IPS DF 4.7 (cell line): ENCODE results near the gene NEAT1.

Experiments
- DNase-seq: peaks from one replicate; pipeline ENCODE4 v3.0.0-alpha.2; 2013; ENCODE audit warnings: low spot score; ENCODE audit errors: extremely low read depth

The NEAT1 gene

GRCh38 chr11:65422633-65423515, at the start of gene NEAT1:
Gene NEAT1 (plus strand): TSS chr11:65422798.
- no peak for DNase-seq

- DNase-seq = no peak
These were observed 48.6 kb upstream of the NEAT1 start for GRCh38 chr11:65373839-65374580.

GRCh38 chr11:65375012-65375411, 47.6 kb upstream of the NEAT1 start:
- no peak for DNase-seq

- DNase-seq = no peak
These were observed 46.4 kb upstream of the NEAT1 start for GRCh38 chr11:65376138-65376713.

GRCh38 chr11:65377036-65377435, 45.6 kb upstream of the NEAT1 start:
- DNase-seq = no peak

- no peak for DNase-seq
These were observed 44.8 kb upstream of the NEAT1 start for GRCh38 chr11:65377777-65378176.

GRCh38 chr11:65378208-65378927, 44.2 kb upstream of the NEAT1 start:
- DNase-seq = no peak

- DNase-seq = no peak
These were observed 43.5 kb upstream of the NEAT1 start for GRCh38 chr11:65378928-65379638.

- no peak for DNase-seq
These were observed 42.7 kb upstream of the NEAT1 start for GRCh38 chr11:65379698-65380459.

- DNase-seq = no peak
These were observed 42.0 kb upstream of the NEAT1 start for GRCh38 chr11:65380460-65381119.

GRCh38 chr11:65381716-65382032, 40.9 kb upstream of the NEAT1 start:
- DNase-seq = no peak

- DNase-seq = no peak
These were observed 40.4 kb upstream of the NEAT1 start, which contains the start of gene SLC25A45 for GRCh38 chr11:65382033-65382803. Gene SLC25A45 (minus strand): TSS chr11:65382646. CDS start chr11:65381951, 695 bp downstream.

GRCh38 chr11:65382804-65383368, 39.7 kb upstream of the NEAT1 start:
- no peak for DNase-seq

- no peak for DNase-seq
These were observed 38.8 kb upstream of the NEAT1 start for GRCh38 chr11:65383778-65384177.

- DNase-seq = no peak
These were observed 38.2 kb upstream of the NEAT1 start for GRCh38 chr11:65384301-65384889.

GRCh38 chr11:65386307-65387140, 36.1 kb upstream of the NEAT1 start, which contains the start of gene FRMD8:
Gene FRMD8 (plus strand): TSS chr11:65386637. CDS start chr11:65387037, 400 bp downstream.
- no peak for DNase-seq

GRCh38 chr11:65388731-65389130, 33.9 kb upstream of the NEAT1 start:
- DNase-seq = no peak
